ENCODE data around the gene SLC10A7.

Gene SLC10A7

GRCh38 chr4:146494143-146494542 is 27.6 kb downstream of the SLC10A7 start:
- no peak for DNase-seq (ENCODE audit: low spot score)

GRCh38 chr4:146490106-146490505 is 31.6 kb downstream of the SLC10A7 start:
- DNase-seq (ENCODE audit: low spot score) = no peak

GRCh38 chr4:146488495-146489174 is 33.1 kb downstream of the SLC10A7 start:
- no peak for DNase-seq (ENCODE audit: low spot score)

- DNase-seq (ENCODE audit: low spot score) = no peak
These were observed 35.2 kb downstream of the SLC10A7 start for GRCh38 chr4:146486565-146486964.

- no peak for DNase-seq (ENCODE audit: low spot score)
These were observed 35.8 kb downstream of the SLC10A7 start for GRCh38 chr4:146485968-146486367.

GRCh38 chr4:146482788-146483187 is 39.0 kb downstream of the SLC10A7 start:
- no peak for DNase-seq (ENCODE audit: low spot score)

GRCh38 chr4:146481246-146481645 is 40.5 kb downstream of the SLC10A7 start:
- no peak for DNase-seq (ENCODE audit: low spot score)

GRCh38 chr4:146478009-146478408 is 43.7 kb downstream of the SLC10A7 start:
- DNase-seq (ENCODE audit: low spot score) = no peak

GRCh38 chr4:146477054-146477453 is 44.7 kb downstream of the SLC10A7 start:
- DNase-seq (ENCODE audit: low spot score) = no peak

- peak; percentile 64 for DNase-seq (ENCODE audit: low spot score)
These were observed 49.3 kb downstream of the SLC10A7 start for GRCh38 chr4:146472404-146472803.

GRCh38 chr4:146470604-146471003 is 51.1 kb downstream of the SLC10A7 start:
- DNase-seq (ENCODE audit: low spot score) = no peak

- no peak for DNase-seq (ENCODE audit: low spot score)
These were observed 52.7 kb downstream of the SLC10A7 start for GRCh38 chr4:146469022-146469421.

- no peak for DNase-seq (ENCODE audit: low spot score)
These were observed 56.1 kb downstream of the SLC10A7 start for GRCh38 chr4:146465628-146466027.

GRCh38 chr4:146462251-146462650 is 59.5 kb downstream of the SLC10A7 start:
- DNase-seq (ENCODE audit: low spot score) = no peak

GRCh38 chr4:146458594-146458993 is 63.1 kb downstream of the SLC10A7 start:
- DNase-seq (ENCODE audit: low spot score) = no peak

GRCh38 chr4:146456681-146457080 is 65.1 kb downstream of the SLC10A7 start:
- DNase-seq (ENCODE audit: low spot score) = no peak

GRCh38 chr4:146453181-146453807 is 68.4 kb downstream of the SLC10A7 start:
- DNase-seq (ENCODE audit: low spot score) = no peak

- DNase-seq (ENCODE audit: low spot score) = no peak
These were observed 71.2 kb downstream of the SLC10A7 start for GRCh38 chr4:146450524-146450923.

- no peak for DNase-seq (ENCODE audit: low spot score)
These were observed 75.2 kb downstream of the SLC10A7 start for GRCh38 chr4:146446555-146446954.

GRCh38 chr4:146445198-146446150 is 76.3 kb downstream of the SLC10A7 start:
- no peak for DNase-seq (ENCODE audit: low spot score)

GRCh38 chr4:146443525-146443924 is 78.2 kb downstream of the SLC10A7 start:
- DNase-seq (ENCODE audit: low spot score) = no peak

- no peak for DNase-seq (ENCODE audit: low spot score)
These were observed 78.9 kb downstream of the SLC10A7 start for GRCh38 chr4:146442801-146443200.

GRCh38 chr4:146439999-146440398 is 81.7 kb downstream of the SLC10A7 start:
- no peak for DNase-seq (ENCODE audit: low spot score)

Data from iPS-NIHi11 (cell line).